OCI-LY1 (cell line): ENCODE results near the gene UTP20.

ENCODE experiments used
- CTCF ChIP-seq: fragments of 200-600 bp; sonication (generic), shearing (Covaris generic); IDR thresholded peaks from 2 replicates; pipeline ENCODE4 v1.5.1; 2017; ENCODE audit warnings: mild to moderate bottlenecking, antibody characterized with exemption, low read length, moderate library complexity, mixed read lengths
- EZH2 ChIP-seq: fragments of 200-600 bp; sonication (generic), shearing (Covaris generic); IDR thresholded peaks from 2 replicates; pipeline ENCODE4 v1.8.0; 2017; ENCODE audit warnings: borderline replicate concordance, mixed run types, mild to moderate bottlenecking, antibody characterized with exemption, low read length, moderate library complexity, mixed read lengths

DNA sequence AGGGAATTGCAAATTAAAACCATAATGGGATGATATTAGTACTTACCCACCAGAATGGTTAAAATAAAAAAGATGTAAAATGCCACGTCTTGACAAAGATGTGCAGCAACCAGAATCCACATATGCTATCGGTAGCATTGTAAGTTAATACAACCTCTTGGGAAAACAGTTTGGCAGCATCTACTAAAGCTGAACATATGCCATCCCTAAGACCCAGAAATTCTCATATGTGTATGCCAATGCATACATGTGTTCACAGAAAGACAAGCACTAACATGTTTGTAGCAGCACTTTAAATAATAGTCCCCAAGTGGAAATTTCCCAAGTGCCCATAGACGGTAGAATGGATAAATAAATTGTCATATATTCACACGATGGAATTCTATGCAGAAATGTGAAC, 41.6 kb upstream of the UTP20 start:
- TF ChIP-seq EZH2 = no peak
- no peak for TF ChIP-seq CTCF
